ENCODE measurements around the gene RUFY4.
A peak's percentile ranks its signal among the peaks of the same experiment; 100 is the strongest.
"Not testable (repeated sequence)": the region's sequence is repeated elsewhere in the genome, so short reads cannot be mapped to it uniquely, and the experiment has no call there.

The RUFY4 gene

GRCh38 chr2:218031771-218032257 is 37.2 kb upstream of the RUFY4 start:
- H3K27ac ChIP-seq, result no peak overlapping the region
- no peak for TF ChIP-seq CTCF (IDR thresholded peaks at IDR 0.05)
- TF ChIP-seq ZFX (IDR thresholded peaks at IDR 0.05; ENCODE audit: borderline replicate concordance), result no peak

GRCh38 chr2:218032336-218033171 is 36.5 kb upstream of the RUFY4 start:
- TF ChIP-seq ZFX (IDR thresholded peaks at IDR 0.05; ENCODE audit: borderline replicate concordance) (no peak), CTCF (IDR thresholded peaks at IDR 0.05) (no peak)
- no peak overlapping the region for H3K27ac ChIP-seq

- TF ChIP-seq ZFX (IDR thresholded peaks at IDR 0.05; ENCODE audit: borderline replicate concordance) (no peak), CTCF (IDR thresholded peaks at IDR 0.05) (no peak)
- no peak overlapping the region for H3K27ac ChIP-seq
These were observed 35.9 kb upstream of the RUFY4 start for GRCh38 chr2:218033208-218033589.

GRCh38 chr2:218033590-218034496 is 35.2 kb upstream of the RUFY4 start:
- no peak overlapping the region for H3K27ac ChIP-seq
- no peak for TF ChIP-seq ZFX (IDR thresholded peaks at IDR 0.05; ENCODE audit: borderline replicate concordance)
- no peak for TF ChIP-seq CTCF (IDR thresholded peaks at IDR 0.05)

- H3K27ac ChIP-seq, result not testable (repeated sequence)
These were observed 34.4 kb upstream of the RUFY4 start for GRCh38 chr2:218034497-218035213.

More at GRCh38 chr2:218034497-218035213, 34.4 kb upstream of the RUFY4 start:
- peak; percentile 88 for TF ChIP-seq CTCF (IDR thresholded peaks at IDR 0.05)

Measured in 22Rv1 (cell line).